DND-41 (cell line): ENCODE results near the gene CCR1.

ENCODE experiments used
- EZH2 ChIP-seq: IDR thresholded peaks from 3 replicates; pipeline ENCODE4 v1.6.1; 2012; ENCODE audit warnings: borderline replicate concordance, low read depth, mild to moderate bottlenecking, moderate library complexity, low read length, inconsistent platforms; ENCODE audit not compliant: severe bottlenecking
- TF ChIP-seq, protein P1 (sequence below): IDR thresholded peaks from 2 replicates; pipeline ENCODE4 v1.5.1; 2012; ENCODE audit warnings: borderline replicate concordance, low read length, moderate library complexity, mild to moderate bottlenecking; ENCODE audit not compliant: poor library complexity, severe bottlenecking; ENCODE audit errors: extremely low read depth

DNA sequence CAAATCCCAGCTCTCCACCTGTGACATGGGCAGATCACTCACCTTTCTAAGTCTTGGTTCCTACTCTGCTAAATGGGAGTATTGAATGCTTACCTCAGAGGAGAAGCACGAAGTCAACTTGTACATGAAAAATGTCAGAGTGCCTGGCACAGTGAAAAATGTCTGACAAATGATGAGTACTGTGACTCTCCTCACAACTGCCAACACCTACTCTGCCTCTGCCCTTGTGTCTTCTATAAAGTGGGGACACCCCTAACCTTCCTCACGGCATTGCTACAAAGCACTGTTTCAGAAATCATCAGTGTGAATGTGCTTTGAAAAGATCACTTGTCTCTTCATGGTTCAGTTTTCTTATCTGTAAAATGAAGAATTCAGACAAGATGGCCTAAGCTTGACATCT lies 940 bp upstream of the CCR1 start:
- TF ChIP-seq EZH2 = no peak
- TF ChIP-seq, protein P1, sequence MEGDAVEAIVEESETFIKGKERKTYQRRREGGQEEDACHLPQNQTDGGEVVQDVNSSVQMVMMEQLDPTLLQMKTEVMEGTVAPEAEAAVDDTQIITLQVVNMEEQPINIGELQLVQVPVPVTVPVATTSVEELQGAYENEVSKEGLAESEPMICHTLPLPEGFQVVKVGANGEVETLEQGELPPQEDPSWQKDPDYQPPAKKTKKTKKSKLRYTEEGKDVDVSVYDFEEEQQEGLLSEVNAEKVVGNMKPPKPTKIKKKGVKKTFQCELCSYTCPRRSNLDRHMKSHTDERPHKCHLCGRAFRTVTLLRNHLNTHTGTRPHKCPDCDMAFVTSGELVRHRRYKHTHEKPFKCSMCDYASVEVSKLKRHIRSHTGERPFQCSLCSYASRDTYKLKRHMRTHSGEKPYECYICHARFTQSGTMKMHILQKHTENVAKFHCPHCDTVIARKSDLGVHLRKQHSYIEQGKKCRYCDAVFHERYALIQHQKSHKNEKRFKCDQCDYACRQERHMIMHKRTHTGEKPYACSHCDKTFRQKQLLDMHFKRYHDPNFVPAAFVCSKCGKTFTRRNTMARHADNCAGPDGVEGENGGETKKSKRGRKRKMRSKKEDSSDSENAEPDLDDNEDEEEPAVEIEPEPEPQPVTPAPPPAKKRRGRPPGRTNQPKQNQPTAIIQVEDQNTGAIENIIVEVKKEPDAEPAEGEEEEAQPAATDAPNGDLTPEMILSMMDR = no peak
